Neural cell (in vitro differentiated cells): Measurements from ENCODE around the gene MSL2. TPM values are rescaled to one million over a fixed set of nuclear protein-coding genes. Genes with fewer than 3 reads are reported as not detected.

Source experiments
- H2AFZ ChIP-seq: fragments of 200-600, 300-800 bp; sonication (generic), shearing (Covaris generic); 2 replicates; pipeline ENCODE4 v1.6.0; 2014; ENCODE audit warnings: low read depth, mild to moderate bottlenecking, antibody characterized with exemption, low read length, moderate library complexity
- H3F3A ChIP-seq: fragments of 200-600 bp; shearing (Covaris generic); 2 replicates; pipeline ENCODE4 v1.6.1; 2016; ENCODE audit warnings: mild to moderate bottlenecking, moderate library complexity, mixed read lengths, antibody characterized with exemption, low read length; ENCODE audit not compliant: insufficient read depth, poor library complexity, severe bottlenecking
- H3K27ac ChIP-seq: fragments of 200-600, 300-800 bp; sonication (generic), shearing (Covaris generic); 2 replicates; pipeline ENCODE4 v1.5.1; 2014; ENCODE audit warnings: mild to moderate bottlenecking, low read length, moderate library complexity
- H3K27me3 ChIP-seq: fragments of 300-800, 200-600 bp; sonication (generic), shearing (Covaris generic); 2 replicates; pipeline ENCODE4 v1.6.0; 2014; ENCODE audit warnings: mild to moderate bottlenecking, low read depth, low read length, moderate library complexity; ENCODE audit not compliant: insufficient read depth
- H3K36me3 ChIP-seq: fragments of 300-800, 200-600 bp; sonication (generic), shearing (Covaris generic); 2 replicates; pipeline ENCODE4 v1.5.1; 2014; ENCODE audit warnings: mild to moderate bottlenecking, antibody characterized with exemption, low read length, moderate library complexity; ENCODE audit not compliant: insufficient read depth
- H3K4me2 ChIP-seq: fragments of 300-800, 200-600 bp; sonication (generic), shearing (Covaris generic); 2 replicates; pipeline ENCODE4 v1.6.0; 2014; ENCODE audit warnings: mild to moderate bottlenecking, low read length
- H3K4me3 ChIP-seq: fragments of 300-800, 200-600 bp; sonication (generic), shearing (Covaris generic); 2 replicates; pipeline ENCODE4 v1.5.1; 2014; ENCODE audit warnings: mild to moderate bottlenecking, low read length, moderate library complexity
- H3K79me2 ChIP-seq: fragments of 200-600 bp; shearing (Covaris generic); replicated peaks from 2 replicates; pipeline ENCODE4 v1.6.0; 2014; ENCODE audit warnings: mild to moderate bottlenecking, low read length, moderate library complexity; ENCODE audit not compliant: insufficient read depth
- H3K9ac ChIP-seq: fragments of 300-800, 200-600 bp; sonication (generic), shearing (Covaris generic); 2 replicates; pipeline ENCODE4 v1.6.1; 2016; ENCODE audit warnings: mild to moderate bottlenecking, low read length, mixed read lengths
- H3K9me2 ChIP-seq: fragments of 200-600 bp; shearing (Covaris generic); 2 replicates; pipeline ENCODE4 v1.6.1; 2016; ENCODE audit warnings: mild to moderate bottlenecking, low read length, mixed read lengths; ENCODE audit not compliant: insufficient read depth
- H3K9me3 ChIP-seq: fragments of 200-600, 300-800 bp; sonication (generic), shearing (Covaris generic); 2 replicates; pipeline ENCODE4 v1.6.1; 2016; ENCODE audit warnings: mild to moderate bottlenecking, mixed run types, low read length, moderate library complexity, mixed read lengths
- H4K20me1 ChIP-seq: fragments of 200-600 bp; shearing (Covaris generic); 2 replicates; pipeline ENCODE4 v1.6.1; 2016; ENCODE audit warnings: mild to moderate bottlenecking, mixed run types; ENCODE audit not compliant: insufficient read depth
- CTCF ChIP-seq: fragments of 450-650 bp; IDR thresholded peaks from 2 replicates; pipeline ENCODE4 v1.5.1; 2014; ENCODE audit warnings: antibody characterized with exemption, mild to moderate bottlenecking, moderate library complexity; ENCODE audit not compliant: poor library complexity, severe bottlenecking
- EP300 ChIP-seq: fragments of 450-650 bp; conservative IDR thresholded peaks from 2 replicates; pipeline ENCODE4 v1.6.1; 2014; ENCODE audit warnings: antibody characterized with exemption, mild to moderate bottlenecking, moderate library complexity; ENCODE audit not compliant: poor library complexity, severe bottlenecking
- EZH2 ChIP-seq: fragments of 200-600, 300-800 bp; shearing (Covaris generic), sonication (generic); IDR thresholded peaks from 2 replicates; pipeline ENCODE4 v1.6.1; 2014; ENCODE audit warnings: antibody characterized with exemption, low read length, borderline replicate concordance, mild to moderate bottlenecking; ENCODE audit not compliant: insufficient read depth, poor library complexity, severe bottlenecking
- MXI1 ChIP-seq: fragments of 450-650 bp; conservative IDR thresholded peaks from 2 replicates; pipeline ENCODE4 v1.6.1; 2014; ENCODE audit warnings: antibody characterized with exemption, mild to moderate bottlenecking; ENCODE audit not compliant: poor library complexity, severe bottlenecking
- POLR2AphosphoS5 ChIP-seq: IDR thresholded peaks from 2 replicates; pipeline ENCODE4 v1.6.1; 2012
- RAD21 ChIP-seq: fragments of 450-650 bp; conservative IDR thresholded peaks from 2 replicates; pipeline ENCODE4 v1.6.1; 2014; ENCODE audit warnings: antibody characterized with exemption, mild to moderate bottlenecking, moderate library complexity
- REST ChIP-seq: IDR thresholded peaks from 2 replicates; pipeline ENCODE4 v1.6.1; 2012; ENCODE audit warnings: borderline replicate concordance
- SMC3 ChIP-seq: fragments of 450-650 bp; conservative IDR thresholded peaks from 2 replicates; pipeline ENCODE4 v1.6.1; 2014; ENCODE audit warnings: antibody characterized with exemption, mild to moderate bottlenecking, moderate library complexity; ENCODE audit not compliant: poor library complexity
- TAF1 ChIP-seq: IDR thresholded peaks from 2 replicates; pipeline ENCODE4 v1.6.1; 2012; ENCODE audit warnings: low read depth
- polyA plus RNA-seq: library from polyadenylated mRNA; depleted of rRNA; stranded (reverse); fragments of >200 nt; gene quantifications from 2 replicates; pipeline ENCODE4 v1.2.3, GENCODE V29; 2014

The MSL2 gene
- polyA plus RNA-seq, 1 donor from 2014 or later: 12.8 TPM

GRCh38 chr3:136237103-136237502 is 41.0 kb upstream of the MSL2 start:
- no peak for TF ChIP-seq RAD21
- no peak for TF ChIP-seq EZH2
- TF ChIP-seq SMC3: no peak
- no peak for TF ChIP-seq REST
- no peak for TF ChIP-seq POLR2AphosphoS5
- no peak for TF ChIP-seq MXI1
- no peak for TF ChIP-seq EP300
- TF ChIP-seq TAF1: no peak
- TF ChIP-seq CTCF: no peak
- H3F3A ChIP-seq: no peaks in the 10 kb centered on the region
- no peak overlapping the region for H3K9ac ChIP-seq
- H3K27me3 ChIP-seq: no peaks in the 10 kb centered on the region
- no peaks in the 10 kb centered on the region for H3K9me3 ChIP-seq
- no peak overlapping the region for H3K27ac ChIP-seq
- no peak overlapping the region for H2AFZ ChIP-seq
- no peaks in the 10 kb centered on the region for H3K79me2 ChIP-seq
- H3K4me2 ChIP-seq: no peak overlapping the region
- no peaks in the 10 kb centered on the region for H3K9me2 ChIP-seq
- H4K20me1 ChIP-seq: no peaks in the 10 kb centered on the region
- H3K4me3 ChIP-seq: no peak overlapping the region
- no peaks in the 10 kb centered on the region for H3K36me3 ChIP-seq

DNA sequence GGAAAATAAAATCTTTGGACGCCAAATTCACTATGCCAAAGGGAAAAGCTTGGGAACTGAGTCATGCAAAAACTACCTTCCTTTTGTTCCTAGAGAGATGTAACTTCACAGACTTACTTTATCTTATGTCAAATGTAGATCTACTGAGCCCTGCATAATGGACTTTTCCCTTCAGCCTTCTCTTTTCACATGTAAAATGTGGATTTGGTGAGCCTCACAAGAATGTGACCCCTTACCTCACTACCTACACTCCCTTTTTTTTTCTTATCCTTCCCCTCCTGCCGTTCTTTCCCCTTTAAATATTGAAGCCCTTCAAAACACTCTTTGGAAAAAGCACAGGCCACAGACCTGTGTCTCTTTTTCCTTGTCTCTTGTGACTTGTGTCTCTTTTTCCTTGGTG is 40.0 kb upstream of the MSL2 start:
- no peak overlapping the region for H3K4me2 ChIP-seq
- TF ChIP-seq EP300 (no peak), RAD21 (no peak), SMC3 (no peak), MXI1 (no peak), TAF1 (no peak), REST (no peak), POLR2AphosphoS5 (no peak), CTCF (no peak), EZH2 (no peak)

More for the DNA sequence above, 40.0 kb upstream of the MSL2 start:
- Histone ChIP-seq H3F3A (no peaks in the 10 kb centered on the region), H3K27me3 (no peaks in the 10 kb centered on the region), H3K9me3 (no peaks in the 10 kb centered on the region), H3K36me3 (no peaks in the 10 kb centered on the region), H2AFZ (no peak overlapping the region), H3K27ac (no peak overlapping the region), H3K9ac (no peak overlapping the region), H3K9me2 (no peaks in the 10 kb centered on the region), H3K4me3 (no peak overlapping the region), H4K20me1 (no peaks in the 10 kb centered on the region), H3K79me2 (no peaks in the 10 kb centered on the region)
